Hematopoietic multipotent progenitor cell (in vitro differentiated cells): Measurements from ENCODE around the gene NSMCE4A. TPM values are rescaled to one million over a fixed set of nuclear protein-coding genes. Genes with fewer than 3 reads are reported as not detected.
"Not testable (repeated sequence)": the region's sequence is repeated elsewhere in the genome, so short reads cannot be mapped to it uniquely, and the experiment has no call there.

Experiments
- DNase-seq, 3 donors: peaks; one replicate each; pipeline ENCODE4 v3.0.0-alpha.2; 2011 to 2015; ENCODE audit warnings: low read depth in 2 of 3, low spot score in 2 of 3
- total RNA-seq: library from RNA; depleted of rRNA; stranded (reverse); fragments of >200 nt; gene quantifications from one replicate; pipeline ENCODE4 v1.2.3, GENCODE V29; 2012

Gene NSMCE4A, protein sequence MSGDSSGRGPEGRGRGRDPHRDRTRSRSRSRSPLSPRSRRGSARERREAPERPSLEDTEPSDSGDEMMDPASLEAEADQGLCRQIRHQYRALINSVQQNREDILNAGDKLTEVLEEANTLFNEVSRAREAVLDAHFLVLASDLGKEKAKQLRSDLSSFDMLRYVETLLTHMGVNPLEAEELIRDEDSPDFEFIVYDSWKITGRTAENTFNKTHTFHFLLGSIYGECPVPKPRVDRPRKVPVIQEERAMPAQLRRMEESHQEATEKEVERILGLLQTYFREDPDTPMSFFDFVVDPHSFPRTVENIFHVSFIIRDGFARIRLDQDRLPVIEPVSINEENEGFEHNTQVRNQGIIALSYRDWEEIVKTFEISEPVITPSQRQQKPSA
- 29.9 TPM for total RNA-seq

DNA sequence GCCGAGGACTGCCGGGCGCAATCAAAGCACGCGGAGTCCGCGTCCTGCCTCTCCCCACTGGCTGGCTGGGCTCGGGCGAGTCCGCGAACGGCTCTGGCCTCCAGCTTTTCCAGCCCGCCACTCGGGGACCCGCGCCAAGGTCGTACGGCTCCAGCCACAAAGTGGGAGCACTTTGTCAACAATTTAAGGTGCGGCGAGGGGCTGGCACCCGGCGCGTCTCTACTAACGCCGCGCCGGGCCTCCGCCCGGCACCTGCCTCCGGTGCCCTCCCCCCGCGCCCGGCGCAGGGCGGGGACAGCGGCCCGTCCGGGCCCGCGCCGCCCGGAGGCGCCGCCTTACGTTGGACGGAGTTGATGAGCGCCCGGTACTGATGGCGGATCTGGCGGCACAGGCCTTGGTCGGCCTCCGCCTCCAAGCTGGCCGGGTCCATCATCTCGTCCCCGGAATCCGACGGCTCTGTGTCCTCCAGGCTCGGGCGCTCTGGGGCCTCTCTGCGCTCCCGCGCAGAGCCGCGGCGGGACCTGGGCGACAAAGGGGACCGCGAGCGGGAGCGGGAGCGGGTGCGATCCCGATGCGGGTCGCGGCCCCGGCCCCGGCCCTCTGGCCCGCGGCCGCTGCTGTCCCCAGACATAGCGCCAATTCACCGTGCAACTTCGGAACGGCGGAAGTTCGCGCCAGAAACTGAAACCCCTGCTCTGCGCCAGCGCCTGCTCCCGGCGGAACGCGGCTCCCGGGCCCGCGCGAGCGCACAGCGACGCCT, at the start of gene NSMCE4A:
Gene NSMCE4A (minus strand): TSS at position 683 of the 760 bp plus-strand sequence. CDS start 52 bp downstream, at position 631.
- DNase-seq: peak; percentile 39 to 82 (median 81)

DNA sequence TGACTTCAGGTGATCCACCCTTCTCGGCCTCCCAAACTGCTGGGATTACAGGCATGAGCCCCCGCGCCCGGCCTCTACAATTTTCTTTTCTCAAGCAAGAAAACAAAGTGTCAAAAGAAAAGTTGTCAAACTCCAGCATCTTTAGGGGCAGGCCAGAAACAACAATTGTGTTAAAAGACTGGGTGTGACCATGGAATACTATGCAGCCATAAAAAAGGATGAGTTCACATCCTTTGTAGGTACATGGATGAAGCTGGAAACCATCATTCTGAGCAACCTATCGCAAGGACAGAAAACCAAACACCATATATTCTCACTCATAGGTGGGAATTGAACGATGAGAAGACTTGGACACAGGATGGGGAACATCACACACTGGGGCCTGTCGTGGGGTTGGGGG, 48.2 kb upstream of the NSMCE4A start:
- not testable (repeated sequence) for DNase-seq

DNA sequence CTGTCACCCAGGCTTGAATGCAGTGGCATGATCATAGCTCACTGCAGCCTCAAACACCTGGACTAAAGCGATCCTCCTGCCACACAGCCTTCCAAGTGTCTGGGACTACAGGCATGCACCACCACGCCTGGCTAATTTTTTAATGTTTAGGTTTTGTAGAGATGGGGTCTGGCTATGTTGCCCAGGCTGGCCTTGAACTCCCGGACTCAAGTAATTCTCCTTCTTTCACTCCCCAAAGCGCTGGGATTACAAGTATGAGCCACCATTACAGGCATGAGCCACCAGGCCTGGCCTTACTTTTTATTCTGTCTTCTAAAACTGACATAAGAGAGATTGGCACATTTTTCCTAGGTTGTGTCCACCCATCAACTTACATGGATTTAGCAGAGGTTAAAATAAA, 47.3 kb upstream of the NSMCE4A start:
- DNase-seq: no peak

DNA sequence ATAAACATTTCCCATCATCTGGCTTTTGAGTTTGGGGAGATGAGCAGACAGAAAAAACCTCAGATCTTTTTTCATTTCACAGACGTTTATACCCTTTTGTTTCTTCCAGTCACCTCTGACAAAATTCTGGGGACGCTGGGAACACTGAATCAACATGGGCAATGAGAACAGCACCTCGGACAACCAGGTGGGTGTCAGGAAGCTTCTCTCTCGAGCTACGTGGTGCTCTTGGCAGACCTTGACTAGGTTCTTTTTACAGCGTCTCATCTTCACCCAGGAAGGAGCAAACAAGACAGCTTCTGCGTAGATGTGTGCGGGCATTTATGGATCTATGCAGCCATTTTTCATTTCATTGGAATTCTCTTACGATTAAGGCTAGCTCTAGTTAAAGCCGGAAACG, 46.8 kb upstream of the NSMCE4A start:
- DNase-seq: no peak

DNA sequence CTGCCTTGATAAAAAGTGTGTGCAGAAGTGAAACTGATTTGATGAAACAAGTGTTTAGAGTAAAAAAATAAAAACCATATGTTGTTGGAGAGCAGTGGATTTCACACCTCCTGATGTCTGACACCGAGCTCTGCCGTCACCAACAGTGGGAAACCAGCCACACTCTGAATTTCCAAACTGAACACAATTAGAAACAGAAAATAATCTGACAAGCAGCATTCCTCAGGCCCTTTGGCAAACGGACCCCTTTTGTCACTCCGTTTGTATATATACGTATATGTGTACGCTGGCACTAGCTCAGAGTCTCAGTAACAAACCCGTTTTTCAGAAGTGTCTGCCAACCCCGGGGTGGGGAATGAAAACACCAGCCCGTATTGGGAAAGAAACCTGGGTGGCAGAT, 46.4 kb upstream of the NSMCE4A start:
- no peak for DNase-seq

DNA sequence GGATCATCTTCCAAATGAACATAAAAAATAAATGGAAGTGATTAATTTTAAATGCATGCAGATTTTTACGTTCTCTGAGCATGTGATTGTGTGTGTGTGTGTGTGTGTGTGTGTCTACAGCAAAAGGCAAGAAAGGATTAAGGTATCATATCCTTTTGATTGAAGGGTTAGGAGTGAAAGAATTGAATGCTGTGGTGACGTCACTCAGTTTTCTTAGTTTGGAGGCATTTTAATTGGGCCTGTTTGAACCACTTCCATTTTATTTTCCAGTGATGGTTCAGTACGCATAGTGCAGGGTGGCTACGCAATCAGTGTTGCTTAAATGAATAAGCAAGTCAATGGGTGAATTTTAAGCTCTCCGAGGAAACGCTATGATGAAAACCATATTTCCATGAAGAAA, 45.2 kb upstream of the NSMCE4A start:
- no peak for DNase-seq

DNA sequence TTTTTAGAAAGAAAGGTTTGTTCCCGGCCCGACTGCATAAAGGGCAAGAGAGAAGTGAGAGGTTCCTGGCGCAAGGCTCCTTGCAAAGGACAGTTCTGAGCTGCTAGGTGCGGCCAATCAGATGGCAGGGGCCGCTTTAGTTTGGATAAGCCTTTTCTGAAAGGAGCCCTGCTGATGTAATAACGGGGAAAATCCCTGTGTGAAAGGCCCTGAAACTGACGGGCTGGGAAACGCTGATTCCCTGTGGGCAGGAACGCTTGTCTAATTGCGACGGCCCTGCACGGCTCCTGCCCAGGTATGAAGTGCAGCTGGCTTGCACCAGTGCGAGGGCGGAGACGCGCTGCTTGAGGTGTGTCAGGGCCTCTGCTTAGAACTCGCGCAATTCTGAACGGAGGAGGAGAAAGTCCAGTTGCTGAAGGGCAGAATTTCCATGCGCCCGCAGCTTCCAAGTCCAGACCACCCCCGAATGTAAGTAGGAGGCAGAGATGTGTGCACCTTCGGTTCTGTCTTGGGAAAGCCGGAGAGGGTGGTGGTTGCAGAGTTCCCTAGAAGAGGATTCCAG, 44.5 kb upstream of the NSMCE4A start:
- no peak for DNase-seq

DNA sequence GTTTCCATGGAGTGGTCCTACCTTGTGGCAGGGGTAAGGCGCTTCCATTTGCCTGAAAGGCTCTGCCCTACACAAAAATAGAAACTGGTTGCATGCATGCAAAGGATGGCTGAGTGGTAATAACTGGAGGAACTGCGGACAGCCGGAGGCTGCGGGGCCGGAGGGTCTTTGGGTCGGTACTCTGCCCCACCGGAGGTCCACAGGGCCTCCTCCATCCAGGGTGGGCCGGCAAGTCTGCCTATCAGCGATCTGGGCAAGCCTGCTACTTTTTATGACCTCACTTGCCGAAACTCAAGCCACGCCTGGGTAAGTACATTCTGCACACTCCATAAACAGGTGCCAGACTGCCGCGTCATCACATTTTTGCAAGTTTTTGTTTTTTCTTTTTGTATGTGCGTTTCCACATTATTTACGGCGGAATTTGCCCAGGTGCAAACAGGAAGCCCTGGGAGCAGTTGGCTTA, 44.0 kb upstream of the NSMCE4A start:
- no peak for DNase-seq

DNA sequence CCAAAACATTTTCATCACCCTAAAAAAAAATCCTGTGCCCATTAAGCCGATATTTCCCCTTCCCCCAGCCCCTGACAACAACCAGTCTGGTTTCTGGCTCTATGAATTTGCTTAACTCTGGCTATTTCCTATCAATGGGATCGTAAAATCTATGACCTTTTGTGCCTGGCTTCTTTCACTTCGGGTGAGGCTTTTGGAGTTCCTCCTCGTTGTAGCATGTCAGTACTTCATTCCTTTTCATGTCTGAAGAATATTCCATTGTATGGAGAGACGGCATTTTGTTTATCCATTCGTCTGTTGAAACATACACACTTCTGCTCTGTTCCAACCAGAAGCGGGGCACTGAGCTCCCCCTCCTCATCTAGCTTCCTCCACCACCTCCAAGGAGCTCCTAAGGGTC, 43.5 kb upstream of the NSMCE4A start:
- DNase-seq: no peak

DNA sequence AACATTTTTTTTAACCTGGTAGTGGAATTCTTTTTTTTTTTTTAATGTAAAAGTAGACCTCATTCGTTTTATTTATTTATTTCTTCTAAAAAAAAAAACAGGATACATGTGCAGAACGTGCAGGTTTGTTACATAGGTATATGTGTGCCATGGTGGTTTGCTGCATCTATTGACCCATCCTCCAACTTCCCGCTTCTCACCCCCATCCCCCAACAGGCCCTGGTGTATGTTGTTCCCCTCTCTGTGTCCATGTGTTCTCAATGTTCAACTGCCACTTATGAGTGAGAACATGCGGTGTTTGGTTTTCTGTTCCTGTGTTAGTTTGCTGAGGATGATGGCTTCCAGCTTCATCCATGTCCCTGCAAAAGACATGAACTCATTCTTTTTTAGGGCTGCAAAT, 42.9 kb upstream of the NSMCE4A start:
- DNase-seq: not testable (repeated sequence)

DNA sequence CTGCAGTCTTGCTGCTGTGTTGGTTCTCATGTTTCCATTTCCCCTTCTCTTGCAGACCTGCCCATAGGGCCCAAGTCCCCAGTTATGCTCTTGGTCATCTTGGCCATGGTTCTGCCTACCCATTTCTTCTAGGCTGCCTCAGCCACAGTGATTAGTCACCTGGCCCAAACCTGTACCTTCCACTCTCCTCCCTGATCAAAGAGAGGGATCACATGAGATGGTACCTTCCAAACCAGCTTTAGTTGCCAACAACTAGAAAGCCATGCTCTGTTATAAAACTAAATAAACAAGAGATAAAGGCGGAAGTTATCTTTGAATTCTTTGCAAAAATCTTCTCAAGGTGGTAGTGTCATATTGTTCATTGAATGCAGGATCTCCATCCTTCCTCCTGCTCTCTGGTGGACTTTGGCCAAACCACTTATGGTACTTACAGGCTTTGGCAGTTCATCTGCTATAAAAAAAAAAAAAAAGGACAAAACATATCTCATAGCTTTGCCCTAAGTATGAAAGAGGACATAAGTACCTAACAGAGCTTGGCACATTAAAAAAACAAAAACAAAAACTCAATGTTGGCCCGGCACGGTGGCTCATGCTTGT, 39.7 kb upstream of the NSMCE4A start:
- no peak for DNase-seq

DNA sequence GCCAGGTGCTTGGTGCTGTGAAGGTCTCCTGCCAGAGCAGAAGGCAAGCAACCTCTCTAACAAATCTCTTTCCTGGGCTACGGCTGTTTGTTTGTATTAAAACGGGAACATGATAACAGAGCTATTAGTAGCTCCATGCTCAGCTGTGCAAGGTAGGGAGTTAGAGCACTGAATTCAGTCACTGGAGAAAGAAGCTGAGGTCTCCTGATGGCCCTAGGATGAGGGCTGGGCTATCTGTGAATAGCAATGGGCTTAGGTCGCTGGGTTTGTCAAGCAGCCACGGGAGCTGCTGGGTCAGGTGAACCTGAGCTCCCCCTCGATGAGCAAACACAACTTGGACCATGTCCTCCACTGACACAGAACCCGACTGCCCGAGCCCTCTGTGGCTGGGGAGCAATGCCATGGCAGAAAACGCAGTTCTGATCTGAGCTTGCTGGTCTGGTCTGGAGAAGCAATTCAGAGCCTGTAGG, 38.3 kb upstream of the NSMCE4A start:
- DNase-seq: no peak

DNA sequence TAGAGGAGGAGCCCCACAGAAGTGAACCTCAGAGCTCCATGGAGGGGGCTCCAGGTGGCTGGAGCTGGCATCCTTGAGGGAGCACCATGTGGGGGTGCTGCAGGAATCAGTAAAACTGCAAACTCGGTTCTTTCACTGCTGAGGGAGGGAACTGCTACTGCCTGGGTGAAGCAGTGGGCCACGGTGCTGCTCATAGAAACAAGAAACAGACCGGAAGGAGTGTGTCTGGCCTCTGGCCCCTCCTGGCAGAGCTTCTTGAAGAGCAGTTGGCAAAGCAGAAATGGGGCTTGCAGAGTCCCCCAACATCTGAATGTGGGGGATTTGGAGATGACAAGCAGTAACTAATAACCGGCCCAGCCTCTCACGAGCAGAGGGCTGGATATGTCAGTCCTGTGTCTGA, 37.7 kb upstream of the NSMCE4A start:
- no peak for DNase-seq

DNA sequence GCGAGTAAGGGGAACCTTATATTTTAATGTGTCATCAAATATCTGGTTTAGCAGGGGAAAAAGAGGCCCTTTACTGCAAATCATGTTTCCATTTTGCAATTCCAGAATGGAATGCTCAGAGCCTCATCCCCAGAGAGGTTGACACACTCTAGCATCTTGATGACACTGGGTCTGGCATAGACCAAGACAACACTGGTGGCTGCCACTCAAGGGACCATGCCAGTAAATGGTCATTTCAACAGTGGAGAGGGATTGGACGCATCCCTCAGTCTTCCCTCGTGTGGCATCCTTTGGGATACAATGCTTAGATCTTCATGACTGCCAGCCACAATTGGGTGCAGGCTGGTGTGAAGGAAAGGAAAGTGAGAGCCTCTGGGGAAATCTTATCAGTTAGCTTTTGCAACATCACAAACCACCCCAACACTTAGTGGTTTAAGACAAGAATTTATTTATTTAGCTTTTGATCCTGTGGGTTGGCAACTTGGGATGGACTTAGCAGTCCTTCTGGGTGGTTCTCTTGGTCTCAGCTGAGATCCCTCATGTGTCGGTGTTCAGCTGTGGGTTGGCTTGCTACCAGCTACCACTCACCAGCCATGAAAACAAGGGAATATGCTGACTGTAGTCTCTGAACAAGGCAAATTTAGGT, 35.5 kb upstream of the NSMCE4A start:
- DNase-seq: no peak

DNA sequence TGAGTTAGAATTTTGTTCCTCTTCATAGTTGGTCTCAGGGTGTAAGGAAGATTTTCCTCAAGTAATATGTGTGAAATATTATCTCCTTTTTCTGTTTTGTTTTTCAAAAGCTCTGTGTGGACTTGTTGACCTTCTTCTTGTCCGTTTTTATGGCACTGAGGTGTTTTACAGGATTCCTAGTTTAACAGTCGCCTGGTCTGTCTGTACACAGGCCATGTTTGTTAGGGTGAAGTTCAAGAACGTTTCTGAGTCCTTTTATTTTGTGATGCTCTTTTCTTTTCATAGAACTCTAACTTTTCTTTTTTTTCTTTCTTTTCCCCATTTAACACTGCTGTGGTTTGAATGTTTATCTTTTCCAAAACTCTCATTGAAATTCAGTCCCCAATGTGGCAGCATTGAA, 32.4 kb upstream of the NSMCE4A start:
- no peak for DNase-seq

DNA sequence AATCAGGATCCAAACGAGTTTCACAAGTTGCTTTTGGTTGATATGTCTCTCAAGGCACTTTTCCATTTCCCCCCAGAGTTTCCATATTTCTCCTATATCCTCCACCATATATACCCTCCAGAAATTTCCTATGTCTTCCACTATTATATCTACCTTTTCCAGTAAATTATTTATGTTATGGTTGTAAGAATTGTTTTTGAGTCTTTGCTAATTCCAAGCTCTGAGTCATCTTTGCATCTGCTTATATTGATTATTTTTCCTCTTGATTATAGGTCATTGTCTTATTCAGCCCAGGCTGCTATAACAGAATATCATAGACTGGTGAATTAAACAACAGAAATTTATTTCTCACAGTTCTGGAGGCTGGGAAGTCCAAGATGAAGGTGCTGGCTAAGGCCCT, 26.7 kb upstream of the NSMCE4A start:
- DNase-seq: no peak

DNA sequence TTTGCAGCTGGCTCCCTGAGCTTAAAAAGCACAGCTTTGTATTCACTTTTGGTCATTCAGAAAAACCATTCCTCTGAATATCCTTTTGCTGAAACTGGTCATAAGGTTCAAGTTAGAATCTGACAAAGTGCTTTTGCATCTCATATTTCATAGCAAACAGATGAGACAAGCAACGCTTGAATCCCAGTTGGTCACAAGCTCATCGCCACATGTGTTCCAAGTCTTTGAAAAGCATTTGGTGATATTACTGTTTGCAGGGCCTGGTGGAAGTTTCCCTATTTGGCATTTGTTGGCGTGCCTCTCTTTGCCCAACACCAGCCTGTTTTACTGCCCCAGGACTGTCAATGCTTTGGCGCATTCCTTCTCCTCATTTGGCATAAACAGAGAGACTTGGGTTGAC, 24.3 kb upstream of the NSMCE4A start:
- no peak for DNase-seq

DNA sequence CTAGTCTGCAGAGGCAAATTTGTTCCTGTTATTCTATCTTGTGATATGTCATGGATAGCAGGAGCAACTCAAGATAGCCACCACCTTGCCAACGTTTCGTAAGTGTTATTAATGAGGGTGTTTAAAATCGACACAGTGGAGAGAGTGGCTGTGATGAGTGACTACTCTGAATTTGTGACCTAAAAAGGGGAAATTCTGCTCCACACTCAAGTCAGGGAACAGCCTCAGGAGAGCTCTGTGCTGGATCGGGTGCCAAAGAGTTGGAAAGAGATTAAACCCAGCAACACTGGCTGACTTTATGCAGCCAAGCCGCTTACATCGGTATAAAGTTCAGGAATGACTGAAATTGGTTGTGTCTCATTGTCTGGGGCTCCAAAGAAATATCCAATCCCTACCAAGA, 23.4 kb upstream of the NSMCE4A start:
- DNase-seq: no peak

DNA sequence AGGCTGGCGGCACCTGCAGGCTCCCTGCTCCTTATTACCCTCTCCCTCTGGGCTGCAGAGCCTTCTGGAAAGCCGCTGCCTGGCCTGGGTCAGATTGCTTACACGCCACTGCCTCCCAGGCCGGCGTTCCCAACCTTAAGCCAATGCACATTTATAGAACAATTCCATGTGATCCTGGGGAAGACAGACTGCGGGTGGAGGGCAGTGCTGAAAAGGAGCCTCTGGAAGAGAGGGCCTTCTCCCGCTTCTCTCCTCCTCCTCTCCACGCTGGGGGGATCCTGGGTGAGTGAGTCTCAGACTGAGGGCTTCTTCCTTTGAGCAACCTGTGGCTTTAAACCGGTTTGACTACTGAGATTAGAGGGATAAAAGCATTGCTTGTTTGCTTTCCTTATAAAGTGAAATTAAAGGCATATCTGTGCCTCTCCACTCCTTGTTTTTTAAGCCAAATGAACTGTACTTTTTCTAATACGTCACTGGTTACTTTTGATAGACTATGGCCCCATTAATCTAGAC, 19.5 kb upstream of the NSMCE4A start:
- DNase-seq: no peak

DNA sequence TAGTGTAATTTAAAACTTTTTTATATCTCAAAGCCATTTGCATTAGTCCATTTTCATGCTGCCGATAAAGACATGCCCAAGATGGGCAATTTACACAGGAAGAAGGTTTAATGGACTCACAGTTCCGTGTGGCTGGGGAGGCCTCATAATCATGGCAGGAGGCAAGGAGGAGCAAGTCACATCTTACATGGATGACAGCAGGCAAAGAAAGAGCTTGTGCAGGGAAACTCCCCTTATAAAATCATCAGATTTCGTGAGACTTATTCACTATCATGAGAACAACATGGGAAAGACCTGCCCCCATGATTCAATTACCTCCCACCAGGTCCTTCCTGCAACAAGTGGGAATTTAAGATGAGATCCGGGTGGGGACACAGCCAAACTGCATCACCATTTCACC, 16.7 kb upstream of the NSMCE4A start:
- not testable (repeated sequence) for DNase-seq
